GM12873 (cell line): ENCODE measurements around the gene SDR42E1.

ENCODE experiments used
- TF ChIP-seq, protein P1 (sequence below): IDR thresholded peaks from 2 replicates; pipeline ENCODE4 v1.5.1; 2012; ENCODE audit warnings: low read depth, mild to moderate bottlenecking, moderate library complexity, low read length, control low read depth; ENCODE audit not compliant: insufficient read depth; ENCODE audit errors: missing control alignments

SDR42E1 gene

DNA sequence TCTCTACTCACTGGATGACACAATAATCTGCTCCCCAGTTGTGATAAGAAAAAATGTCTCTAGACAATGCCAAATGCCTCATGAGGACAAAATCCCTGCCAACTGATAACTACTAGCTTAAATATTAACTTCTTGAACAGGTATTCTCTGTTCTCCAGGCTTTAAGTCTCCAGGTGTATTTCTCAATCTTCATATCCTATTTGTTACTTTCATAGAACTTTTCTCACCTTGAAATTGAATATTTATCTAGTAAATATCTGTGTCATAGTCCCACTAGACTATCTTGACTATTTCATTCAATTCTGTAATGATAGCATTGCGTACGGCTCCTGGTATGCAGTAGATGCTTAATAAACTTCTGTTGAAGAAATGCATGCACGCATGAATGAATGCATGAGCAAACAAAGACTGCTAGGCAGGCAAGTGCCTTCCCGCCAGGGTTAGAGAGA, 39.7 kb upstream of the SDR42E1 start:
- TF ChIP-seq, protein P1, sequence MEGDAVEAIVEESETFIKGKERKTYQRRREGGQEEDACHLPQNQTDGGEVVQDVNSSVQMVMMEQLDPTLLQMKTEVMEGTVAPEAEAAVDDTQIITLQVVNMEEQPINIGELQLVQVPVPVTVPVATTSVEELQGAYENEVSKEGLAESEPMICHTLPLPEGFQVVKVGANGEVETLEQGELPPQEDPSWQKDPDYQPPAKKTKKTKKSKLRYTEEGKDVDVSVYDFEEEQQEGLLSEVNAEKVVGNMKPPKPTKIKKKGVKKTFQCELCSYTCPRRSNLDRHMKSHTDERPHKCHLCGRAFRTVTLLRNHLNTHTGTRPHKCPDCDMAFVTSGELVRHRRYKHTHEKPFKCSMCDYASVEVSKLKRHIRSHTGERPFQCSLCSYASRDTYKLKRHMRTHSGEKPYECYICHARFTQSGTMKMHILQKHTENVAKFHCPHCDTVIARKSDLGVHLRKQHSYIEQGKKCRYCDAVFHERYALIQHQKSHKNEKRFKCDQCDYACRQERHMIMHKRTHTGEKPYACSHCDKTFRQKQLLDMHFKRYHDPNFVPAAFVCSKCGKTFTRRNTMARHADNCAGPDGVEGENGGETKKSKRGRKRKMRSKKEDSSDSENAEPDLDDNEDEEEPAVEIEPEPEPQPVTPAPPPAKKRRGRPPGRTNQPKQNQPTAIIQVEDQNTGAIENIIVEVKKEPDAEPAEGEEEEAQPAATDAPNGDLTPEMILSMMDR: no peak

DNA sequence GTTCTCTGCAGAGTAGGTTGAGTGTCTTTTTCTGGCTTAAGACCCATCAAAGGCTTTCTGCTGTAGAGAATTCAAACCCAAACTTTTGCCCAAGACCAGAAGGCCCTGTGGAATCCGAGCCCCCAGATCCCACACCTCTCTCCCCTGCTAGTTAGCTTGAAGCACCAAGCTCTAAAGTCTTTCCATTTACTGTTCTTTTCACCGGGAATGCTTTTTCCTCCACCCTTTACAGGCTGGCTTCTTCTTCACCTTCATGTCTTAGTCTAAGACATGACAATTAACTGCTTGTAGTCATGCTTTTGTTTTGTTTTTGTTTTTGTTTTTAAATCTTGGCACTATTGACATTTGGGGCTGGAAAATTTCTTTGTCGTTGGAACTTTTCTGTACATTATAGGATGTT, 39.2 kb upstream of the SDR42E1 start:
- TF ChIP-seq, protein P1: no peak

- TF ChIP-seq, protein P1: no peak
Measured at GRCh38 chr16:82049484-82049883, 38.2 kb upstream of the SDR42E1 start.

GRCh38 chr16:82047787-82048186, 36.5 kb upstream of the SDR42E1 start:
- TF ChIP-seq, protein P1: no peak

DNA sequence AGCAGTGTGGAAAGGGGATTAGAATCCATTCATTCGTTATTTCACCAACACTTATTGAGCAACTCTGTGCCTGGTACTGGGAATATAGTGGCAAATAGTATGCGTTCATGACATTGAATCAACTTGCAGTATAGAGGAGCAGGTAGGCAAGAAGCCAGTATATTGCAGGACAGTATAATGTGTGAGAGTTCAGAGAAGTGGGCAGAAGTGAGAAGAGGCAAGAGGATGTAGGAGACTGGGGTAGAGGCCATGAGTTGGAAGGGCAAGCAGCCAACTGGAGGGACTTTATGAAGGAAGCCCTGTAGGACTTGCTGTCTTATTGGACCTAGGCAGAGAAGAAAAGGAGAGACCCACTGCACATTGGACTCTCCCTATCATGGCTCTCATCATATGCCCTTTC, 36.1 kb upstream of the SDR42E1 start:
- TF ChIP-seq, protein P1: no peak

DNA sequence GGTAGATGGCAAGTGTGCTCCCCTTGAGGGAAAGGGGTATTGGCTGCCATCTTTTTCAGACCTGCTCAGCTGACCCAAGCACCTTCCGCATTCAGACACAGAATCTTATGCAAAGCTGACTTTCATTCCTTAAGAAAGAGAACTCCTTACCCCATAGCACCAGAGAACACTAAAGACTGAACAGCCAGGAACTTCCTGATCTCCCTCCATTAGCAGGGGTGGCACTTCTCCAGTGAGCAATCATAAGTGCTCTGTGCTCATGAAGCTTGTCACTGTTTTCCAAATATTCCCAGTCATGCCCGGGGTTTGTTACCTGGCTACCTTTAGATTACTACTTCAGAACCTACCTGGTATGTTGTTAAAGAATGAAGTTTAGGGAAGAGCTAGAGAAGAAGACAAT, 35.7 kb upstream of the SDR42E1 start:
- TF ChIP-seq, protein P1: no peak

DNA sequence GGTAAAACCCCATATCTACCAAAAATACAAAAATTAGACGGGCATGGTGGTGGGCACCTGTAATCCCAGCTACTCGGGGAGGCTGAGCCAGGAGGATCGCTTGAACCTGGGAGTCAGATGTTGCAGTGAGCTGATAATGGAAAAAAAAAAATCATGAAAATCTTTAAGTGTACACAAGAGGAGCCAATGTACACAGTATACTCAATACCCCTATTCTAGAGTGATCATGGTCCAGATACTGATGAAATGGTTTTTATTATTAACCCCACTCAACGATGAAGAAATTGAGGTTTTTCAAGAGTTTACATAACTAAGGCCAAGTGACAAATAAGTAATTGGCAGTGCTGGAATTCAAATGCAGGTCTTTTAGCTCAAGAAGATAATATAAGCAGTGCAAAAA, 35.3 kb upstream of the SDR42E1 start:
- TF ChIP-seq, protein P1: no peak
